RWPE2 (cell line): ENCODE measurements around the gene INO80C.

ENCODE experiments used
- ATAC-seq: fragments of 200-7000 bp; cut with Tn5 transposase; 3 replicates; pipeline ENCODE4 v1.9.1; 2021; ENCODE audit warnings: low read depth
- DNase-seq: peaks from one replicate; pipeline ENCODE4 v3.0.0-alpha.2; 2020; ENCODE audit warnings: low spot score
- H3K27ac ChIP-seq: fragments of 450-650 bp; 2 replicates; pipeline ENCODE4 v1.5.1; 2017; ENCODE audit warnings: mild to moderate bottlenecking; ENCODE audit not compliant: poor library complexity, severe bottlenecking
- H3K27me3 ChIP-seq: fragments of 250-450 bp; sonication (Bioruptor Pico); 2 replicates; pipeline ENCODE4 v1.5.1; 2021; ENCODE audit warnings: mild to moderate bottlenecking, moderate library complexity; ENCODE audit not compliant: insufficient read depth, poor library complexity, severe bottlenecking
- H3K36me3 ChIP-seq: fragments of 250-450 bp; sonication (Bioruptor Pico); 2 replicates; pipeline ENCODE4 v1.5.1; 2020; ENCODE audit warnings: low read depth, mild to moderate bottlenecking, moderate library complexity
- H3K4me1 ChIP-seq: fragments of 250-450 bp; sonication (Bioruptor Pico); 2 replicates; pipeline ENCODE4 v1.5.1; 2021; ENCODE audit warnings: mild to moderate bottlenecking, moderate library complexity; ENCODE audit not compliant: insufficient read depth, poor library complexity, severe bottlenecking
- H3K4me3 ChIP-seq: fragments of 250-450 bp; sonication (Bioruptor Pico); 2 replicates; pipeline ENCODE4 v1.5.1; 2021; ENCODE audit warnings: mild to moderate bottlenecking, moderate library complexity; ENCODE audit not compliant: severe bottlenecking
- H3K9me3 ChIP-seq: fragments of 250-450 bp; sonication (Bioruptor Pico); 2 replicates; pipeline ENCODE4 v1.5.1; 2021; ENCODE audit warnings: mild to moderate bottlenecking, moderate library complexity; ENCODE audit not compliant: severe bottlenecking
- CTCF ChIP-seq: fragments of 450-650 bp; IDR thresholded peaks from one replicate; pipeline ENCODE4 v1.5.1; 2017; ENCODE audit warnings: mild to moderate bottlenecking, moderate library complexity; ENCODE audit not compliant: poor library complexity, severe bottlenecking

Gene INO80C

GRCh38 chr18:35533916-35534405 lies 36.2 kb upstream of the INO80C start:
- no peaks in the 10 kb centered on the region for H3K27me3 ChIP-seq
- H3K9me3 ChIP-seq, result no peaks in the 10 kb centered on the region
- TF ChIP-seq CTCF, result no peak
- no peak overlapping the region for H3K4me3 ChIP-seq
- no peaks in the 10 kb centered on the region for H3K4me1 ChIP-seq
- H3K27ac ChIP-seq, result no peak overlapping the region
- ATAC-seq (no peak), DNase-seq (no peak)
- no peaks in the 10 kb centered on the region for H3K36me3 ChIP-seq

- Histone ChIP-seq H3K9me3 (no peaks in the 10 kb centered on the region), H3K27ac (no peak overlapping the region), H3K36me3 (no peaks in the 10 kb centered on the region)
Measured at GRCh38 chr18:35528749-35529274, 31.1 kb upstream of the INO80C start.

GRCh38 chr18:35526495-35527059 lies 28.8 kb upstream of the INO80C start:
- DNase-seq (no peak), ATAC-seq (peak; percentile 35; the same call in 2 of the 3 replicates)
- TF ChIP-seq CTCF, result no peak
- Histone ChIP-seq H3K27me3 (no peaks in the 10 kb centered on the region), H3K4me1 (peaks cover 5% of the 10 kb centered on the region), H3K4me3 (no peak overlapping the region), H3K9me3 (no peaks in the 10 kb centered on the region), H3K36me3 (no peaks in the 10 kb centered on the region), H3K27ac (no peak overlapping the region)

More at GRCh38 chr18:35528749-35529274, 31.1 kb upstream of the INO80C start:
- Histone ChIP-seq H3K4me3 (no peak overlapping the region), H3K27me3 (no peaks in the 10 kb centered on the region), H3K4me1 (peaks cover 5% of the 10 kb centered on the region)
- DNase-seq, result no peak
- TF ChIP-seq CTCF, result no peak
- ATAC-seq, result no peak

- H3K36me3 ChIP-seq, result no peaks in the 10 kb centered on the region
- no peak overlapping the region for H3K27ac ChIP-seq
- no peak for DNase-seq
- no peak for ATAC-seq
- no peaks in the 10 kb centered on the region for H3K27me3 ChIP-seq
- no peak for TF ChIP-seq CTCF
- peaks cover 5% of the 10 kb centered on the region for H3K4me1 ChIP-seq
- H3K9me3 ChIP-seq, result no peaks in the 10 kb centered on the region
- no peak overlapping the region for H3K4me3 ChIP-seq
Measured at GRCh38 chr18:35525795-35526494, 28.2 kb upstream of the INO80C start.
